ENCODE results near the gene CLEC9A. TPM values are rescaled to one million over a fixed set of nuclear protein-coding genes. Genes with fewer than 3 reads are reported as not detected.

The CLEC9A gene
- total and polyA plus RNA-seq, 4 donors: 0.03 to 0.14 TPM; not detected in 2

- TF ChIP-seq NR2F2 (IDR thresholded peaks at IDR 0.05) (no peak), HNF4G (IDR thresholded peaks at IDR 0.05) (no peak), TAF1 (conservative IDR thresholded peaks at IDR 0.05) (no peak), RXRA (IDR thresholded peaks at IDR 0.05) (no peak), YY1 (IDR thresholded peaks at IDR 0.05) (no peak), GABPA (IDR thresholded peaks at IDR 0.05 in 1 of 2, conservative IDR thresholded peaks at IDR 0.05 in 1 of 2) (no peak), RAD21 (IDR thresholded peaks at IDR 0.05) (no peak)
These were observed 81.0 kb downstream of the CLEC9A start (continued) for GRCh38 chr12:10111451-10111850.

- Histone ChIP-seq H3K4me3 (ENCODE audit: low read depth in 1 of 3, low read length in 3 of 3) (no peak overlapping the region), H3K9me3 (ENCODE audit: control insufficient read depth in 4 of 4, low read length in 3 of 4) (no peaks in the 10 kb centered on the region), H3K27ac (ENCODE audit: low read depth in 1 of 2, low read length in 2 of 2) (no peak overlapping the region), H3K27me3 (ENCODE audit: control insufficient read depth in 4 of 4, insufficient read depth in 4 of 4, low read length in 3 of 4) (no peaks in the 10 kb centered on the region), H3K36me3 (ENCODE audit: control insufficient read depth in 4 of 4, insufficient read depth in 3 of 4, low read depth in 1 of 4, low read length in 3 of 4) (no peaks in the 10 kb centered on the region), H3K9ac (ENCODE audit: low read depth in 1 of 2, low read length in 2 of 2) (no peak overlapping the region), H3K4me1 (ENCODE audit: control insufficient read depth in 4 of 4, insufficient read depth in 4 of 4, low read length in 3 of 4) (no peaks in the 10 kb centered on the region)
- TF ChIP-seq EGR1 (IDR thresholded peaks at IDR 0.05; ENCODE audit: low read depth in 2 of 2) (no peak), ATF3 (IDR thresholded peaks at IDR 0.05) (no peak), ZBTB33 (IDR thresholded peaks at IDR 0.05) (no peak), NR2F2 (IDR thresholded peaks at IDR 0.05) (no peak), CTCF (IDR thresholded peaks at IDR 0.05; ENCODE audit: low read depth, low read length, missing input control) (no peak), HNF4G (IDR thresholded peaks at IDR 0.05) (no peak), RAD21 (IDR thresholded peaks at IDR 0.05) (no peak), YY1 (IDR thresholded peaks at IDR 0.05) (no peak), REST (IDR thresholded peaks at IDR 0.05) (no peak), SP1 (IDR thresholded peaks at IDR 0.05) (no peak)
- no peak for DNase-seq (ENCODE audit: low spot score)
- 95% methylated on average over 1 of the region's 1 CpG for WGBS
These were observed 82.6 kb downstream of the CLEC9A start for GRCh38 chr12:10113075-10113474.

GRCh38 chr12:10113920-10114319 is 83.4 kb downstream of the CLEC9A start:
- Histone ChIP-seq H3K9me3 (ENCODE audit: control insufficient read depth in 4 of 4, low read length in 3 of 4) (no peaks in the 10 kb centered on the region), H3K4me3 (ENCODE audit: low read depth in 1 of 3, low read length in 3 of 3) (no peak overlapping the region), H3K27ac (ENCODE audit: low read depth in 1 of 2, low read length in 2 of 2) (no peak overlapping the region), H3K4me1 (ENCODE audit: control insufficient read depth in 4 of 4, insufficient read depth in 4 of 4, low read length in 3 of 4) (no peaks in the 10 kb centered on the region), H3K27me3 (ENCODE audit: control insufficient read depth in 4 of 4, insufficient read depth in 4 of 4, low read length in 3 of 4) (no peaks in the 10 kb centered on the region), H3K36me3 (ENCODE audit: control insufficient read depth in 4 of 4, insufficient read depth in 3 of 4, low read depth in 1 of 4, low read length in 3 of 4) (peaks cover 0 to 3% (median 0%) of the 10 kb centered on the region in 4 donors), H3K9ac (ENCODE audit: low read depth in 1 of 2, low read length in 2 of 2) (no peak overlapping the region)
- no peak for DNase-seq (ENCODE audit: low spot score)
- TF ChIP-seq EGR1 (IDR thresholded peaks at IDR 0.05; ENCODE audit: low read depth in 2 of 2) (no peak), TAF1 (conservative IDR thresholded peaks at IDR 0.05) (no peak), YY1 (IDR thresholded peaks at IDR 0.05) (no peak), FOXA1 (IDR thresholded peaks at IDR 0.05) (no peak)
- WGBS: 70% methylated on average over 1 of the region's 1 CpG
